DND-41 (cell line): Measurements from ENCODE around the gene KERA.

Experiments
- CTCF ChIP-seq: IDR thresholded peaks from 2 replicates; pipeline ENCODE4 v1.5.1; 2012; ENCODE audit warnings: borderline replicate concordance, low read length, moderate library complexity, mild to moderate bottlenecking; ENCODE audit not compliant: poor library complexity, severe bottlenecking; ENCODE audit errors: extremely low read depth
- EZH2 ChIP-seq: IDR thresholded peaks from 3 replicates; pipeline ENCODE4 v1.6.1; 2012; ENCODE audit warnings: borderline replicate concordance, low read depth, mild to moderate bottlenecking, moderate library complexity, low read length, inconsistent platforms; ENCODE audit not compliant: severe bottlenecking

GRCh38 chr12:91057368-91058165, at the start of gene KERA:
- TF ChIP-seq CTCF (no peak), EZH2 (no peak)
